Epithelial cell of proximal tubule (primary cell): Measurements from ENCODE around the gene PTTG1IP. TPM values are rescaled to one million over a fixed set of nuclear protein-coding genes. Genes with fewer than 3 reads are reported as not detected.

Source experiments
- DNase-seq: peaks from one replicate; pipeline ENCODE4 v3.0.0-alpha.2; 2011; ENCODE audit warnings: low read depth
- H3K4me3 ChIP-seq: 2 replicates; pipeline ENCODE4 v1.5.1; 2011; ENCODE audit warnings: low read depth, mild to moderate bottlenecking, low read length
- CTCF ChIP-seq: conservative IDR thresholded peaks from 2 replicates; pipeline ENCODE4 v1.5.1; 2012; ENCODE audit warnings: low read depth, mild to moderate bottlenecking, low read length
- total RNA-seq: library from RNA; depleted of rRNA; stranded (reverse); fragments of >200 nt; gene quantifications from 2 replicates; pipeline ENCODE4 v1.2.3, GENCODE V29; 2015

PTTG1IP gene
- total RNA-seq, 1 donor from 2014 or later = 311 TPM

- DNase-seq = no peak
- no peak for TF ChIP-seq CTCF
- peak within 1 kb of the TSS; percentile 65 for H3K4me3 ChIP-seq
Observed at GRCh38 chr21:44817914-44818639, 55.4 kb downstream of the PTTG1IP start, which contains the start of gene SUMO3. Gene SUMO3, minus strand, starts transcription at chr21:44818062. Its CDS starts 94 bp downstream, at chr21:44817968.

GRCh38 chr21:44817506-44817880 lies 56.0 kb downstream of the PTTG1IP start:
- H3K4me3 ChIP-seq = peak overlapping the region; percentile 65
- no peak for TF ChIP-seq CTCF
- no peak for DNase-seq

GRCh38 chr21:44816761-44817505 lies 56.6 kb downstream of the PTTG1IP start:
- H3K4me3 ChIP-seq = peak overlapping the region; percentile 65
- TF ChIP-seq CTCF = no peak
- DNase-seq = no peak

GRCh38 chr21:44815852-44816628 lies 57.5 kb downstream of the PTTG1IP start:
- H3K4me3 ChIP-seq = no peak overlapping the region
- DNase-seq = no peak

GRCh38 chr21:44815225-44815624 lies 58.3 kb downstream of the PTTG1IP start:
- no peak for TF ChIP-seq CTCF
- H3K4me3 ChIP-seq = no peak overlapping the region
- DNase-seq = no peak

More at GRCh38 chr21:44815852-44816628, 57.5 kb downstream of the PTTG1IP start:
- TF ChIP-seq CTCF = no peak

- H3K4me3 ChIP-seq = no peak overlapping the region
- DNase-seq = no peak
- TF ChIP-seq CTCF = no peak
Observed at GRCh38 chr21:44814498-44815023, 58.9 kb downstream of the PTTG1IP start.
